Osteocyte (in vitro differentiated cells): ENCODE measurements around the gene PSENEN. TPM values are rescaled to one million over a fixed set of nuclear protein-coding genes. Genes with fewer than 3 reads are reported as not detected.

Experiments used
- DNase-seq: peaks from one replicate; pipeline ENCODE4 v3.0.0; 2021; ENCODE audit warnings: mixed read lengths; ENCODE audit not compliant: unreplicated experiment; ENCODE audit errors: extremely low spot score
- H3K27ac Mint-ChIP-seq: one replicate; pipeline ENCODE4 v1.8.0; 2021; ENCODE audit warnings: mild to moderate bottlenecking, mixed read lengths; ENCODE audit not compliant: unreplicated experiment
- H3K27me3 Mint-ChIP-seq: one replicate; pipeline ENCODE4 v1.8.0; 2021; ENCODE audit warnings: mixed read lengths; ENCODE audit not compliant: unreplicated experiment
- H3K36me3 Mint-ChIP-seq: one replicate; pipeline ENCODE4 v1.8.0; 2021; ENCODE audit warnings: mixed read lengths; ENCODE audit not compliant: unreplicated experiment
- H3K4me1 Mint-ChIP-seq: one replicate; pipeline ENCODE4 v1.8.0; 2021; ENCODE audit warnings: mixed read lengths; ENCODE audit not compliant: unreplicated experiment
- H3K4me3 Mint-ChIP-seq: one replicate; pipeline ENCODE4 v1.8.0; 2021; ENCODE audit warnings: mild to moderate bottlenecking, moderate library complexity, mixed read lengths; ENCODE audit not compliant: unreplicated experiment
- H3K9me3 Mint-ChIP-seq: one replicate; pipeline ENCODE4 v1.8.0; 2021; ENCODE audit warnings: mixed read lengths; ENCODE audit not compliant: unreplicated experiment
- CTCF ChIP-seq: fragments of 200-600 bp; sonication (generic); IDR thresholded peaks from 2 replicates; pipeline ENCODE4 v1.5.0; 2021; ENCODE audit warnings: antibody characterized with exemption, mild to moderate bottlenecking, moderate library complexity
- total RNA-seq: library from RNA; stranded (reverse); gene quantifications from 2 replicates; pipeline ENCODE4 v1.2.1, GENCODE V29; 2021

Gene PSENEN
- total RNA-seq, 1 donor from 2014 or later: 72.6 TPM

GRCh38 chr19:35703343-35703742 lies 42.1 kb upstream of the PSENEN start:
- no peak overlapping the region for H3K27ac Mint-ChIP-seq
- DNase-seq: no peak

GRCh38 chr19:35704218-35704617 lies 41.2 kb upstream of the PSENEN start, which contains the start of gene ZBTB32:
TSS of gene ZBTB32 (plus strand) at chr19:35704558. CDS start at chr19:35714627, 10,069 bp downstream.
- peaks cover 3% of the 10 kb centered on the region for H3K4me1 Mint-ChIP-seq
- no peak for TF ChIP-seq CTCF
- no peak within 1 kb of the TSS for H3K27ac Mint-ChIP-seq
- no peak for DNase-seq
- H3K36me3 Mint-ChIP-seq: no peaks in the 10 kb centered on the region
- peaks cover 3% of the 10 kb centered on the region for H3K27me3 Mint-ChIP-seq
- no peaks in the 10 kb centered on the region for H3K9me3 Mint-ChIP-seq
- H3K4me3 Mint-ChIP-seq: no peak within 1 kb of the TSS

More at GRCh38 chr19:35703343-35703742, 42.1 kb upstream of the PSENEN start:
- Mint-ChIP-seq H3K4me3 (no peak overlapping the region), H3K36me3 (no peaks in the 10 kb centered on the region), H3K9me3 (no peaks in the 10 kb centered on the region), H3K4me1 (peaks cover 3% of the 10 kb centered on the region), H3K27me3 (peaks cover 3% of the 10 kb centered on the region)
- no peak for TF ChIP-seq CTCF

GRCh38 chr19:35708391-35708790 lies 37.1 kb upstream of the PSENEN start:
- H3K27ac Mint-ChIP-seq: no peak overlapping the region
- no peak for DNase-seq
- H3K36me3 Mint-ChIP-seq: no peaks in the 10 kb centered on the region
- H3K4me1 Mint-ChIP-seq: no peaks in the 10 kb centered on the region
- peaks cover 3% of the 10 kb centered on the region for H3K27me3 Mint-ChIP-seq
- H3K4me3 Mint-ChIP-seq: no peak overlapping the region
- no peak for TF ChIP-seq CTCF
- H3K9me3 Mint-ChIP-seq: no peaks in the 10 kb centered on the region

GRCh38 chr19:35710784-35711723 lies 34.4 kb upstream of the PSENEN start:
- no peak for TF ChIP-seq CTCF
- no peaks in the 10 kb centered on the region for H3K36me3 Mint-ChIP-seq
- no peaks in the 10 kb centered on the region for H3K9me3 Mint-ChIP-seq
- H3K4me3 Mint-ChIP-seq: no peak overlapping the region
- no peak for DNase-seq
- H3K27ac Mint-ChIP-seq: no peak overlapping the region
- H3K4me1 Mint-ChIP-seq: peaks cover 8% of the 10 kb centered on the region
- H3K27me3 Mint-ChIP-seq: no peaks in the 10 kb centered on the region
